Measurements from ENCODE around the gene UCK1.
A peak's percentile ranks its signal among the peaks of the same experiment; 100 is the strongest.

UCK1 gene

DNA sequence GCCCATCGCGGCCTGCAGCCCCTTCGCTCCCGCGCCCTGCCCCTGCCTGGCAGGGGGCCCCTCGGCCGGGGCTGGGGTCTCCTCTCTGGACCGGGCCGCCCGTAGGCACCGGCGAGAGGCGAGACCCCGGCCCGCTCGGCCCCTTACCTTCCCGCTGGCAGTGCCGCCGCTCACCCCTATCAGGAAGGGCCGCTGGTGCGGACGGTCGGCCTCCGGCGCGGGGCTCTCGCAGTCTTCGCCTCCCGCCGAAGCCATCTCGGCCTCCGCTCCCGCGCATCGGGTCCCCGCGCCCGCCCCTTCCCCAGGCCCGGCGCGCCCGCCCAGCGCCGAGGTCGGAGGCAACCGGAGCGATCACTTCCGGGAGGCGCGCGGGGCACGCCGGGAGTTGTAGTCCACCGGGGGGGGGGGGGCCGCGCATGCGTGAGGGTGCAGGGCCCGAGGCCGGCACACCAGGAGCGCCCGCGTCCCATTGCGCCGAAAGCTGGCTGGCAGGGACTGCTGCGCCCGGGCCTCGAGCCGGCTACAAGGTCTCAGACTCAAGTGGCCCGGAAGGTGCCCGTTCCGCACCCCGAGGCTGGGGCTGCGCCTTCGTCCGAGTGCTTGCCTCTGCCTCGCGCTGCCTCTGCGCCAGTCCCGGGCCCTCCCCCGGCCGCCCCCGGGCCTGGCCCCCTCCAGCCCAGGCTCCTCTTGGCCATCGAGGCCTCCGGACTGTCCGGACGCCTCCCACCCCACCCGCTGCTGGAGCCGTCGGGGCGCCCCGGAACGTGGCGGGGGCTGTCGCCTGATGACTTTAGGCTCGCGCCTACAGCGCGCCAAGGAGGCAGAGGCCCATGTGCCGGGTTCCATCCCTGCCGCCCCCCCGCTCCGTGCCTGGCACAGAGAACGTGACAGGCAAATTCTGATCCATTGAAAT, at the start of gene UCK1:
Gene UCK1, minus strand, starts transcription at position 344 of the 913 bp plus-strand sequence. Its CDS starts 89 bp downstream, at position 255.
- FAIRE-seq: no peak
- TF ChIP-seq, protein P1, sequence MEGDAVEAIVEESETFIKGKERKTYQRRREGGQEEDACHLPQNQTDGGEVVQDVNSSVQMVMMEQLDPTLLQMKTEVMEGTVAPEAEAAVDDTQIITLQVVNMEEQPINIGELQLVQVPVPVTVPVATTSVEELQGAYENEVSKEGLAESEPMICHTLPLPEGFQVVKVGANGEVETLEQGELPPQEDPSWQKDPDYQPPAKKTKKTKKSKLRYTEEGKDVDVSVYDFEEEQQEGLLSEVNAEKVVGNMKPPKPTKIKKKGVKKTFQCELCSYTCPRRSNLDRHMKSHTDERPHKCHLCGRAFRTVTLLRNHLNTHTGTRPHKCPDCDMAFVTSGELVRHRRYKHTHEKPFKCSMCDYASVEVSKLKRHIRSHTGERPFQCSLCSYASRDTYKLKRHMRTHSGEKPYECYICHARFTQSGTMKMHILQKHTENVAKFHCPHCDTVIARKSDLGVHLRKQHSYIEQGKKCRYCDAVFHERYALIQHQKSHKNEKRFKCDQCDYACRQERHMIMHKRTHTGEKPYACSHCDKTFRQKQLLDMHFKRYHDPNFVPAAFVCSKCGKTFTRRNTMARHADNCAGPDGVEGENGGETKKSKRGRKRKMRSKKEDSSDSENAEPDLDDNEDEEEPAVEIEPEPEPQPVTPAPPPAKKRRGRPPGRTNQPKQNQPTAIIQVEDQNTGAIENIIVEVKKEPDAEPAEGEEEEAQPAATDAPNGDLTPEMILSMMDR (IDR thresholded peaks at IDR 0.05; ENCODE audit: insufficient read depth, missing control alignments): no peak

DNA sequence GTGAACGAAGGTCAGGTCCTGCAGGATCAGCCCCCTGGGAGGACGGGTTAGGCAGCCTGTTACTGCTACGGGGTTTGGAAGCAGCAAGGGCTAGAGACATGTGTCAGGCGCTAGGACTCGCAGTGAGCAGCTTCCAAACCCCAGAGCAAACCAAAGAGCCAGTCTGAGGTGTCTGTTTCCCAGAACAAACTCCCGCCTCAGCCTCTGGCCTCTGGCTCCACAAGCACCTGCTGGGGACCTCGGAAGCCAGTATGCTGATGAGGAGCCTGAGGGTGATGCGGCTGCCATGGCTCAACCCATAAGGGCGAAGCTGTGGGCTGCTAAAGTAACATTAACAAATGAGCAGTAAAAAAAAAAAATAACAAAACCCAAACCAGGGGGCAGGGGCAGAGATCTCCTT, 49.3 kb upstream of the UCK1 start:
- FAIRE-seq: no peak
- TF ChIP-seq, protein P1 (IDR thresholded peaks at IDR 0.05; ENCODE audit: insufficient read depth, missing control alignments): no peak
- DNase-seq (ENCODE audit: insufficient read length, low spot score): no peak

More for the DNA sequence above, at the start of gene UCK1:
- peak; percentile 97 for DNase-seq (ENCODE audit: insufficient read length, low spot score)

DNA sequence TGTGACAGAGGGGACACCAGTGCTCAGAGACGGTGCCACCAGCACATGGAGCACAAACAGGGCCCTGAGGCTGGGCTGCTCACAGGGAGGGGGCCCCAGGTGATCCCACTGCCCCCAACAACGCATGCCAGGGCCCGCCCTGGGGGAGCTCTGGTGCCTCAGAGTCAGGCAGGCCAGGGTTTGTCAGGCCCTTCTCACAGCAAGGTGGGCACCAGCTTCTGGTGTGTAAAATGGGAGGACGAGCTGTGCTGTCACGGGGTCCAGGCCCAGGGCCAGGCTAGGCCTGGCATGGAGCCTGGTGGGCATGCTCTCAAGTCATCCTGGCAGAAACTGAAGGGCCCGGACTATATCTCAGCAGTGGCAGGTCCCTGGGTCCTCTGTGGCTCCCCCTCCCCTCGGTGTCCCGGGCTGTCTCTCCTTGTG, 48.7 kb upstream of the UCK1 start:
- no peak for FAIRE-seq

DNA sequence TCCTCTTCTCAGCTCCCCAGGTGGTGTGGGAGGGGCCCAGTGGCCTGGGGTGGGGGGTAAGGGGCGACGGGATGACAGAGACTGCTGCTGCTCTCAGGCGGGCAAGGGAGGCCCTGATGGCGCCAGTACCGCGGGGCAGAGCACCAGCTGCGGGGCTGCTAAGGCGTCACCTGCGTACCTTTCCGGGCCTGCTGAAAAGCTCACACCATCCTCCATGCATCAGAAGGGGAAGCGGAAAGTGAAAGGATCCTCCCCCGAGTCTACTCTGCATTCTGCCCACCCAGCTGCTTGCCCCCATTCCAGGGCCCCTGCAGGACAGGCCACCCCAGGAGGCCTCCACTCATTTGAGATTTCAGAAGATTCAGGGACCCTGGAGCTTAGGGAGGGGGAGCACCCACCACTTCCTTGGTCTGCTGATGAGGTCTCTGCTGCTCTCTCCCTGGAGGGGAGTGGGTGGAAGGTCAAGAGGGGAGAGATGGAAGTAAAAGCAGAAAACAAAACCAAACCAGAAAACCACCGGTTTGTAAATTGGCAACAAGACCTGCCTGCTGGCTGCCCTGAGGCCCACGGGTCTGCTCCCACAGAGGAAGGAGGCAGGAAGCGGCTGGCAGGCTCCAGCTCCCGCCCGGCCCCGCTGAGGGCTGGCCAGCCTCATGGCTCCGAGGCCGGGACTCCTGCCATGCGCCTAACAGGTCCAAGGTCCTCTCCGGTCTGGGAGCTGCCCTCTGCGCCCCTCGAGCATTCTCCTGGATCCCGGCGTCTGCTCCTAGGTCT, 47.9 kb upstream of the UCK1 start:
- FAIRE-seq (no peak), DNase-seq (ENCODE audit: insufficient read length, low spot score) (no peak)
- TF ChIP-seq, protein P1 (IDR thresholded peaks at IDR 0.05; ENCODE audit: insufficient read depth, missing control alignments): no peak

More for the DNA sequence above, 48.7 kb upstream of the UCK1 start:
- DNase-seq (ENCODE audit: insufficient read length, low spot score): no peak
- TF ChIP-seq, protein P1 (IDR thresholded peaks at IDR 0.05; ENCODE audit: insufficient read depth, missing control alignments): no peak

DNA sequence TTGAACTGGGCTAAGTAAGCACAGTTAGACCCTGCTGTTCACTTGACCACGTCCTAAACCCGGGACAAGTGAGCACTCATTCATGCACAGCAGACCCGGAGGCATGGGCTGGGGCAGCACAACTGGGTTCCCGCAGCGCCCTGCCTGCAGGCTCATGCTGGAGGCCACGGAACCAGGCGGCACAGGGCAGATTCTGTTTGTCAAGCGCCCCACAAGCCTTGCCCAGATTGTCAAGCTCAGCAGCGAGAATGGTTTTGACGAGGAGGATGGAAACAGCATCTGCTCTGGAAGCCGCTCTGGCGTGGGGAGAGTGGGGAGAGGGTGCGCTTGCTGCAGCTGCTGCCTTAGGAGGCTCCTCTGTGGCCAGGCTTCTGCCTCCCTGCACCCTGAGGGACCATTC, 47.0 kb upstream of the UCK1 start:
- FAIRE-seq: no peak
- no peak for DNase-seq (ENCODE audit: insufficient read length, low spot score)
- TF ChIP-seq, protein P1 (IDR thresholded peaks at IDR 0.05; ENCODE audit: insufficient read depth, missing control alignments): no peak

DNA sequence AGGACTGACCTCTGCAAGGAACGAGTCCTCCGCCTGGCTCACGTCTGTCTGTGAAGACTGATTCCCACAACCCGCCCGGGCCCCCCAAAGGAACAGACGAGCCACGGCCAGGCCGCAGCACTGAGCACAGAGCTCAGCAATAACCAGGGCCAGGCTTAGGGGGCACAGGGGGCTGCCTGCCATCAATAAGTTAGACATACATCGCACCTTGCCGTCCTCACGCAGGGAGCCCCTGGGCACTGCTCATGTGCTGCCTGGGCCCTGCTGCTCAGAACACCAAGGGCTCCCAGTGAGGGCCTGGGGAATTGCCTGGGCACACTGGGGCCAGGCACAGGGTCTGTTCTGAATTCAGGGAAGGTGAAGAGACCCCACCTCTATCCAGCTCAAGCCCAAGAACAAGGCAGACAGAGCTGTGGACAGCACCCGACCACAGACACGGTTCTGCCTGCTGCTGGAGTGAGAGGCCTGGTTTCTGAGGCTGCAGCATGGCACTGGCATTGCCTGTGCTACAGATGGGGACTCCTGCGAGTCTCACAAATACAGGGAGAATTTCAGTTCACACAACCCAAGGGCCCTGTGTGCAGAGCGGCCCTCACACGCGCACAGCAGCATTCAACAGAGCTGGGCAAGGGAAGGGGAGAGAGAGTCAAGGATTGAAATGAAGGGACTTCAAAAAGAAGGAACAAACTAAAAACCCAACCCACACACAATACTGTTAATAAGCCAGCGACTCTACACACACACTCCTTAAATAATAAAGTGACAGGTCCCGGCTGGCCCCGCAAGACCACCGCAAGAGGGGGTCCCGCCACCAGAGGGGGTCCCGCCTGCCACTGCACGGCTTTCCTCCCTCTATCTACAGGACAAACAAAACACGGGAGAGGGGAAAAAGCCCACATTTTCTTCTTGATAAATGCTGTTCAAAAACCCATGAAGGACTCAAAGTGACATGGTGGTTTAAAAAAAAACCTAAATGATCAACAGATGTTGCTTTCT, 46.2 kb upstream of the UCK1 start:
- FAIRE-seq (no peak), DNase-seq (ENCODE audit: insufficient read length, low spot score) (no peak)
- TF ChIP-seq, protein P1 (IDR thresholded peaks at IDR 0.05; ENCODE audit: insufficient read depth, missing control alignments): no peak
